ENCODE results near the gene EFNA4. TPM values are rescaled to one million over a fixed set of nuclear protein-coding genes. Genes with fewer than 3 reads are reported as not detected.

The EFNA4 gene
- total and polyA plus RNA-seq, 2 donors (not counting 1 experiment from before 2014, with no cell fraction given): 8.4 to 10.6 TPM

GRCh38 chr1:155037851-155038441, 25.6 kb upstream of the EFNA4 start:
- Histone ChIP-seq H3K79me2 (ENCODE audit: control insufficient read depth, insufficient read depth, low read length) (no peaks in the 10 kb centered on the region), H3K4me2 (replicated peaks; ENCODE audit: low read depth, low read length, poor library complexity, severe bottlenecking) (no peak overlapping the region), H2AFZ (ENCODE audit: insufficient read depth, low read depth, low read length, poor library complexity, severe bottlenecking) (no peak overlapping the region), H3K9me3 (ENCODE audit: control extremely low read depth in 1 of 3, control insufficient read depth in 2 of 3, insufficient read depth in 1 of 3, low read length in 2 of 3) (no peaks in the 10 kb centered on the region), H4K20me1 (ENCODE audit: control insufficient read depth, insufficient read depth, low read length, poor library complexity, severe bottlenecking) (no peaks in the 10 kb centered on the region), H3K36me3 (replicated peaks in 1 of 2; ENCODE audit: control extremely low read depth in 1 of 2, control insufficient read depth in 1 of 2, extremely low read depth in 1 of 2, insufficient read depth in 2 of 2, low read length in 1 of 2) (no peaks in the 10 kb centered on the region), H3K27me3 (replicated peaks in 1 of 4; ENCODE audit: control extremely low read depth in 1 of 4, control insufficient read depth in 3 of 4, insufficient read depth in 4 of 4, low read length in 3 of 4) (peaks cover 0 to 17% (median 0%) of the 10 kb centered on the region in 4 experiments), H3K4me3 (ENCODE audit: control extremely low read depth in 1 of 5, extremely low read depth in 1 of 5, insufficient read depth in 1 of 5, low read depth in 2 of 5, low read length in 4 of 5) (no peak overlapping the region), H3K4me1 (ENCODE audit: control insufficient read depth in 2 of 2, insufficient read depth in 2 of 2, low read length in 2 of 2) (no peaks in the 10 kb centered on the region), H3K9ac (ENCODE audit: low read length) (no peak overlapping the region), H3K27ac (ENCODE audit: low read length in 2 of 2) (no peak overlapping the region)
- Mint-ChIP-seq H3K4me3 (no peak overlapping the region), H3K4me1 (no peaks in the 10 kb centered on the region), H3K9me3 (ENCODE audit: insufficient read depth) (no peaks in the 10 kb centered on the region), H3K27me3 (peaks cover 21% of the 10 kb centered on the region), H3K27ac (no peak overlapping the region)
- ChIA-PET POLR2A (interaction anchor here (0.6 kb wide), 2 partner anchors 46 to 712 kb away, joined by 3 to 5 read pairs; no protein-coding TSS in a partner anchor), CTCF (interaction anchor here (0.9 to 1.0 kb wide), 3 partner anchors 10 to 478 kb away, joined by 3 to 5 read pairs (median 3); partner anchors contain the start of gene ADAM15)
- no peak for ATAC-seq (ENCODE audit: low read depth)
- 87% methylated on average over 5 of the region's 6 CpGs for WGBS (ENCODE audit: insufficient coverage)
- DNase-seq: no peak
- TF ChIP-seq, protein P1, sequence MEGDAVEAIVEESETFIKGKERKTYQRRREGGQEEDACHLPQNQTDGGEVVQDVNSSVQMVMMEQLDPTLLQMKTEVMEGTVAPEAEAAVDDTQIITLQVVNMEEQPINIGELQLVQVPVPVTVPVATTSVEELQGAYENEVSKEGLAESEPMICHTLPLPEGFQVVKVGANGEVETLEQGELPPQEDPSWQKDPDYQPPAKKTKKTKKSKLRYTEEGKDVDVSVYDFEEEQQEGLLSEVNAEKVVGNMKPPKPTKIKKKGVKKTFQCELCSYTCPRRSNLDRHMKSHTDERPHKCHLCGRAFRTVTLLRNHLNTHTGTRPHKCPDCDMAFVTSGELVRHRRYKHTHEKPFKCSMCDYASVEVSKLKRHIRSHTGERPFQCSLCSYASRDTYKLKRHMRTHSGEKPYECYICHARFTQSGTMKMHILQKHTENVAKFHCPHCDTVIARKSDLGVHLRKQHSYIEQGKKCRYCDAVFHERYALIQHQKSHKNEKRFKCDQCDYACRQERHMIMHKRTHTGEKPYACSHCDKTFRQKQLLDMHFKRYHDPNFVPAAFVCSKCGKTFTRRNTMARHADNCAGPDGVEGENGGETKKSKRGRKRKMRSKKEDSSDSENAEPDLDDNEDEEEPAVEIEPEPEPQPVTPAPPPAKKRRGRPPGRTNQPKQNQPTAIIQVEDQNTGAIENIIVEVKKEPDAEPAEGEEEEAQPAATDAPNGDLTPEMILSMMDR (IDR thresholded peaks at IDR 0.05): no peak
- no peak for TF ChIP-seq EZH2 (IDR thresholded peaks at IDR 0.05; ENCODE audit: borderline replicate concordance, insufficient read depth, low read depth, low read length, poor library complexity, severe bottlenecking)
- intact Hi-C loops (cut with micrococcal nuclease): no loop called here

- H3K4me2 ChIP-seq (replicated peaks; ENCODE audit: low read depth, low read length, poor library complexity, severe bottlenecking): no peak overlapping the region
- H3K9me3 ChIP-seq (ENCODE audit: control extremely low read depth in 1 of 3, control insufficient read depth in 2 of 3, insufficient read depth in 1 of 3, low read length in 2 of 3): no peaks in the 10 kb centered on the region
- POLR2A ChIA-PET: interaction anchor here (0.6 kb wide), 2 partner anchors 47 to 713 kb away, joined by 3 to 5 read pairs; no protein-coding TSS in a partner anchor
- CTCF ChIA-PET: interaction anchor here (0.9 to 1.3 kb wide), 6 partner anchors 9 to 479 kb away, joined by 3 to 5 read pairs (median 3); partner anchors contain the start of gene ADAM15
- H3K27ac ChIP-seq (ENCODE audit: low read length in 2 of 2): no peak overlapping the region
- ATAC-seq (ENCODE audit: low read depth): no peak
- peaks cover 19% of the 10 kb centered on the region for H3K27me3 Mint-ChIP-seq
- peaks cover 0 to 17% (median 0%) of the 10 kb centered on the region in 4 experiments for H3K27me3 ChIP-seq (replicated peaks in 1 of 4; ENCODE audit: control extremely low read depth in 1 of 4, control insufficient read depth in 3 of 4, insufficient read depth in 4 of 4, low read length in 3 of 4)
- H3K36me3 ChIP-seq (replicated peaks in 1 of 2; ENCODE audit: control extremely low read depth in 1 of 2, control insufficient read depth in 1 of 2, extremely low read depth in 1 of 2, insufficient read depth in 2 of 2, low read length in 1 of 2): no peaks in the 10 kb centered on the region
- 55% methylated on average over 8 of the region's 8 CpGs for WGBS (ENCODE audit: insufficient coverage)
- intact Hi-C loops (cut with micrococcal nuclease): no loop called here
- no peak overlapping the region for H3K4me3 Mint-ChIP-seq
- H3K9me3 Mint-ChIP-seq (ENCODE audit: insufficient read depth): no peaks in the 10 kb centered on the region
- DNase-seq: no peak
- no peak overlapping the region for H2AFZ ChIP-seq (ENCODE audit: insufficient read depth, low read depth, low read length, poor library complexity, severe bottlenecking)
- H4K20me1 ChIP-seq (ENCODE audit: control insufficient read depth, insufficient read depth, low read length, poor library complexity, severe bottlenecking): no peaks in the 10 kb centered on the region
- no peak overlapping the region for H3K27ac Mint-ChIP-seq
- TF ChIP-seq, protein P1 (IDR thresholded peaks at IDR 0.05): no peak
- no peak for TF ChIP-seq EZH2 (IDR thresholded peaks at IDR 0.05; ENCODE audit: borderline replicate concordance, insufficient read depth, low read depth, low read length, poor library complexity, severe bottlenecking)
- H3K4me1 Mint-ChIP-seq: no peaks in the 10 kb centered on the region
- H3K9ac ChIP-seq (ENCODE audit: low read length): no peak overlapping the region
- no peaks in the 10 kb centered on the region for H3K79me2 ChIP-seq (ENCODE audit: control insufficient read depth, insufficient read depth, low read length)
- H3K4me3 ChIP-seq (ENCODE audit: control extremely low read depth in 1 of 5, extremely low read depth in 1 of 5, insufficient read depth in 1 of 5, low read depth in 2 of 5, low read length in 4 of 5): no peak overlapping the region
- H3K4me1 ChIP-seq (ENCODE audit: control insufficient read depth in 2 of 2, insufficient read depth in 2 of 2, low read length in 2 of 2): no peaks in the 10 kb centered on the region
These were observed 24.8 kb upstream of the EFNA4 start for GRCh38 chr1:155038602-155039307.
